Stimulated activated CD4-positive, alpha-beta T cell treated with anti-CD3 and anti-CD28 coated beads, TNF-alpha, amount 100 ng/mL, for 1 hour (primary cell): ENCODE measurements around the gene DPP3.

Experiments
- DNase-seq, 3 donors: peaks; one replicate each; pipeline ENCODE4 v3.0.0-alpha.2; 2020; ENCODE audit warnings: low read depth in 3 of 3, low spot score in 1 of 3

The DPP3 gene

GRCh38 chr11:66479394-66480116, 679 bp upstream of the DPP3 start:
- DNase-seq = no peak

GRCh38 chr11:66484806-66485380, 4.7 kb downstream of the DPP3 start:
- no peak for DNase-seq

GRCh38 chr11:66488957-66489356, 8.7 kb downstream of the DPP3 start:
- no peak for DNase-seq

- DNase-seq = no peak
Measured at GRCh38 chr11:66489636-66490035, 9.4 kb downstream of the DPP3 start.

- DNase-seq = no peak
Measured at GRCh38 chr11:66491315-66491935, 11.2 kb downstream of the DPP3 start.

GRCh38 chr11:66492161-66492865, 12.1 kb downstream of the DPP3 start:
- no peak for DNase-seq

- DNase-seq = no peak
Measured at GRCh38 chr11:66493130-66493529, 12.9 kb downstream of the DPP3 start.

GRCh38 chr11:66494458-66494857, 14.2 kb downstream of the DPP3 start:
- no peak for DNase-seq

GRCh38 chr11:66494935-66495334, 14.7 kb downstream of the DPP3 start:
- DNase-seq = no peak

GRCh38 chr11:66495401-66495854, 15.2 kb downstream of the DPP3 start:
- no peak for DNase-seq

GRCh38 chr11:66497206-66497605, 17.0 kb downstream of the DPP3 start:
- no peak for DNase-seq

- DNase-seq = no peak
Measured at GRCh38 chr11:66498506-66498905, 18.3 kb downstream of the DPP3 start.

- no peak for DNase-seq
Measured at GRCh38 chr11:66505276-66505816, 25.1 kb downstream of the DPP3 start.

GRCh38 chr11:66509131-66509561, 28.9 kb downstream of the DPP3 start:
- DNase-seq = no peak

- peak; percentile 44 to 82 (median 52) for DNase-seq
Measured at GRCh38 chr11:66510271-66510989, 30.2 kb downstream of the DPP3 start, which contains the start of gene BBS1. Gene BBS1 (plus strand): TSS chr11:66510635. CDS start chr11:66510660, 25 bp downstream.

GRCh38 chr11:66510990-66511339, 30.7 kb downstream of the DPP3 start:
- DNase-seq = no peak

GRCh38 chr11:66523611-66524010, 43.4 kb downstream of the DPP3 start:
- no peak for DNase-seq

GRCh38 chr11:66524304-66525040, 44.2 kb downstream of the DPP3 start:
- DNase-seq = no peak

- DNase-seq = no peak
Measured at GRCh38 chr11:66529069-66529468, 48.8 kb downstream of the DPP3 start.

- DNase-seq = no peak
Measured at GRCh38 chr11:66529655-66530054, 49.4 kb downstream of the DPP3 start.
